Measurements from ENCODE around the gene SPEG. TPM values are rescaled to one million over a fixed set of nuclear protein-coding genes. Genes with fewer than 3 reads are reported as not detected.

Gene SPEG
- total RNA-seq, 1 experiment from 2014 or later = 55.3 TPM

GRCh38 chr2:219448099-219448775 lies 13.6 kb downstream of the SPEG start (continued):
- TF ChIP-seq NR2C2 (CRISPR knock-in tag; IDR thresholded peaks at IDR 0.05) (no peak), MLX (CRISPR knock-in tag; IDR thresholded peaks at IDR 0.05) (no peak), SP1 (CRISPR knock-in tag; conservative IDR thresholded peaks at IDR 0.05) (no peak), JAZF1 (CRISPR knock-in tag; IDR thresholded peaks at IDR 0.05) (no peak), SOX15 (CRISPR knock-in tag; IDR thresholded peaks at IDR 0.05) (no peak), TEAD4 (CRISPR knock-in tag; IDR thresholded peaks at IDR 0.05) (0 out of 2 replicates have a peak, but pooled peaks have one; percentile 56), MAX (CRISPR knock-in tag; IDR thresholded peaks at IDR 0.05) (peak; percentile 83; the same call in 1 of the 2 replicates), ZNF219 (CRISPR knock-in tag; IDR thresholded peaks at IDR 0.05; ENCODE audit: borderline replicate concordance) (no peak), GRHL2 (CRISPR knock-in tag; IDR thresholded peaks at IDR 0.05; ENCODE audit: insufficient replicate concordance, severe bottlenecking) (no peak), FOXP1 (CRISPR knock-in tag; IDR thresholded peaks at IDR 0.05; ENCODE audit: borderline replicate concordance) (peak; percentile 19; the same call in 1 of the 2 replicates), ERG (CRISPR knock-in tag; IDR thresholded peaks at IDR 0.05) (no peak), ELF4 (CRISPR knock-in tag; IDR thresholded peaks at IDR 0.05; ENCODE audit: low read depth) (no peak), ZBTB21 (CRISPR knock-in tag; IDR thresholded peaks at IDR 0.05; ENCODE audit: borderline replicate concordance) (0 out of 2 replicates have a peak, but pooled peaks have one; percentile 14), CDX4 (CRISPR knock-in tag; IDR thresholded peaks at IDR 0.05; ENCODE audit: borderline replicate concordance) (no peak), ATF1 (CRISPR knock-in tag; IDR thresholded peaks at IDR 0.05) (no peak), AR (CRISPR knock-in tag; IDR thresholded peaks at IDR 0.05) (no peak), CREB1 (CRISPR knock-in tag; IDR thresholded peaks at IDR 0.05) (no peak), PREB (CRISPR knock-in tag; IDR thresholded peaks at IDR 0.05; ENCODE audit: borderline replicate concordance) (no peak), KAT7 (CRISPR knock-in tag; IDR thresholded peaks at IDR 0.05; ENCODE audit: borderline replicate concordance) (peak; percentile 82; the same call in 1 of the 2 replicates), AFF4 (CRISPR knock-in tag; IDR thresholded peaks at IDR 0.05; ENCODE audit: borderline replicate concordance) (no peak), ZNF416 (CRISPR knock-in tag; IDR thresholded peaks at IDR 0.05) (no peak), ZNF232 (CRISPR knock-in tag; IDR thresholded peaks at IDR 0.05) (0 out of 2 replicates have a peak, but pooled peaks have one; percentile 51), ZNF138 (CRISPR knock-in tag; conservative IDR thresholded peaks at IDR 0.05) (no peak; the same call in 1 of the 2 replicates), TCF7 (CRISPR knock-in tag; IDR thresholded peaks at IDR 0.05; ENCODE audit: low read depth) (no peak), IRF1 (CRISPR knock-in tag; IDR thresholded peaks at IDR 0.05) (no peak), ZBTB43 (CRISPR knock-in tag; IDR thresholded peaks at IDR 0.05) (no peak)
